ENCODE data around the gene RRH. TPM values are rescaled to one million over a fixed set of nuclear protein-coding genes. Genes with fewer than 3 reads are reported as not detected.

Gene RRH
- total RNA-seq, 4 donors from 2014 or later, result 0.18 to 0.19 TPM; not detected in 2

GRCh38 chr4:109801099-109801789, 26.5 kb upstream of the RRH start:
- 32 to 48% methylated on average over 4 of the region's 4 CpGs for WGBS, 2 donors
- H3K9me3 ChIP-seq, result peaks cover 0 to 4% (median 0%) of the 10 kb centered on the region in 3 donors
- TF ChIP-seq CTCF (IDR thresholded peaks at IDR 0.05) (no peak), POLR2A (IDR thresholded peaks at IDR 0.05) (no peak)
- peak overlapping the region in 3 of 4 donors; percentile 23 to 53 (median 30) for H3K4me3 ChIP-seq
- intact Hi-C loops (cut with DNase I), result no loop called here
- peaks cover 0 to 17% (median 7%) of the 10 kb centered on the region in 3 donors for H3K4me1 ChIP-seq
- no peaks in the 10 kb centered on the region for H3K36me3 ChIP-seq
- no peaks in the 10 kb centered on the region for H3K27me3 ChIP-seq
- H3K27ac ChIP-seq, result peak overlapping the region in 3 of 4 donors; percentile 30 to 59 (median 36)
- DNase-seq, result no peak

- TF ChIP-seq POLR2A (IDR thresholded peaks at IDR 0.05) (no peak), CTCF (IDR thresholded peaks at IDR 0.05) (no peak)
- Histone ChIP-seq H3K4me3 (peak within 1 kb of the TSS in 3 of 4 donors; percentile 23 to 53 (median 30)), H3K36me3 (no peaks in the 10 kb centered on the region), H3K9me3 (peaks cover 0 to 4% (median 0%) of the 10 kb centered on the region in 3 donors), H3K4me1 (peaks cover 0 to 17% (median 7%) of the 10 kb centered on the region in 3 donors), H3K27me3 (no peaks in the 10 kb centered on the region), H3K27ac (peak within 1 kb of the TSS in 3 of 4 donors; percentile 36 to 59 (median 42))
- no peak for DNase-seq
- intact Hi-C loops (cut with DNase I), result no loop called here
- 24 to 31% methylated on average over 2 of the region's 2 CpGs for WGBS, 2 donors
Observed at GRCh38 chr4:109801895-109802319, 25.9 kb upstream of the RRH start, which contains the start of gene CFI. CFI (minus strand) TSS chr4:109801999; CDS start chr4:109801971, 28 bp downstream.

- H3K9me3 ChIP-seq, result no peaks in the 10 kb centered on the region
- H3K36me3 ChIP-seq, result no peaks in the 10 kb centered on the region
- 24 to 35% methylated on average over 4 of the region's 4 CpGs for WGBS, 2 donors
- peaks cover 0 to 17% (median 7%) of the 10 kb centered on the region in 3 donors for H3K4me1 ChIP-seq
- H3K27ac ChIP-seq, result no peak overlapping the region
- intact Hi-C loops (cut with DNase I), result no loop called here
- DNase-seq, result no peak
- TF ChIP-seq CTCF (IDR thresholded peaks at IDR 0.05) (peak in 5 of 6 experiments; percentile 14 to 57 (median 17)), POLR2A (IDR thresholded peaks at IDR 0.05) (no peak)
- H3K4me3 ChIP-seq, result no peak overlapping the region
- H3K27me3 ChIP-seq, result no peaks in the 10 kb centered on the region
Observed at GRCh38 chr4:109803924-109804571, 23.7 kb upstream of the RRH start.

GRCh38 chr4:109809655-109810054, 18.1 kb upstream of the RRH start:
- Histone ChIP-seq H3K4me1 (peaks cover 0 to 6% (median 4%) of the 10 kb centered on the region in 3 donors), H3K27ac (no peak overlapping the region), H3K4me3 (no peak overlapping the region), H3K9me3 (no peaks in the 10 kb centered on the region), H3K36me3 (no peaks in the 10 kb centered on the region), H3K27me3 (no peaks in the 10 kb centered on the region)
- TF ChIP-seq CTCF (IDR thresholded peaks at IDR 0.05), result no peak
- TF ChIP-seq POLR2A (IDR thresholded peaks at IDR 0.05), result no peak
- no peak for DNase-seq
- intact Hi-C loops (cut with DNase I), result loop anchor here (10.0 kb wide), 1 partner anchor 105 kb away; the partner anchor contains the start of gene CASP6
- 97% methylated on average over 2 of the region's 2 CpGs for WGBS, 2 donors
